IPS-11a (cell line): Measurements from ENCODE around the gene ZNF444.

ENCODE experiments used
- H3K4me3 ChIP-seq: one replicate; pipeline ENCODE4 v1.5.1; 2013; ENCODE audit warnings: low read depth, low read length, control low read depth

Gene ZNF444

DNA sequence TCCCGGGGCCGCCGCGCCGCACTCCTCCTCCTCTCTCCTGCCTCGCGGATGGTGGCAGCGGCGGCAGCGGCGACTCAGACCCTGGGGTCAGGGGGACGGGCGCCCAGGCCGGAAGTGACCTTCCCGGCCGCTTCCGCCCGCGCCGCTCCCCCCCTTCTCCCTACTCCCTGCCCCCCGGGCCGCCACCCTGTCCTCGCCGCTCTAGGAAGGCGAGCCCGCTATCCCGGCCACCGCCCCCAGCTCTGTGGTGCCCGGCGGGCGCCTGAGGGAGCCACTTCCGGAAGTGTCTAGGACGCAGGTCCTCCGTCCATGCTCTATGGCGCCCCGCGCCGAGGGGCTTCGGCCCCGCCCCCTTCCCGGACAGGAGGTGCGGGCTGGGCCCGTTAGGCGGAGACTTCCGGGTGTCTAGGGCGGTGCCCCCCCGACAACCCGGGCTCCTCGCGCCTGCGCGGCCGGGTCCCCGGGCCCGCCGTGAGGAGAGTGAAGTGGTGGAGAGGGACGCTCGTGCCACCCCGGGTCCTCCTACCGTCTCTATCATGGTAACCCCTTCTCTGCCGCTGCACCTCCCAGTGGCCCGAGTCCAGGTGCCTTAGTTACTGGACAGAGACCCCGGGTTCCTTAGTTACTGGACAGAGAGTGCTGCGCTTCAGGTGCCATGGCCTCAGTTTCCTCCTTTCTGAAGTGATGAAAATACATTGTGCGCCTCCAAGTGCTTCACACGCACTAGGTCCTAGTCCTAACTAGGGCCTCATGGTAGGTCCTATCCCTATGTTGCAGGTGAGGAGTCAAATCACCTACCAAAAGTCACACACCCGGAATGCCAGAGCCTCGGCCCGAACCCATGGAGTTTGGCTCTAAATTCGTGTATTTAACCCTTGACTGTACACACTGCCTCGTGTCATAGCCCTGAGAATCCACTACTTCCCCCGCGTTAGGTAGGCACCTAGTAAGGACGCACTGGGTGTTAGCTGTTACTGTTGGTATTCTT, 19.6 kb upstream of the ZNF444 start, which contains the start of gene ZNF787:
ZNF787 (minus strand) TSS at position 116 of the 988 bp plus-strand sequence. CDS start 18,078 bp downstream, outside the sequence.
- peak within 1 kb of the TSS; percentile 80 for H3K4me3 ChIP-seq

DNA sequence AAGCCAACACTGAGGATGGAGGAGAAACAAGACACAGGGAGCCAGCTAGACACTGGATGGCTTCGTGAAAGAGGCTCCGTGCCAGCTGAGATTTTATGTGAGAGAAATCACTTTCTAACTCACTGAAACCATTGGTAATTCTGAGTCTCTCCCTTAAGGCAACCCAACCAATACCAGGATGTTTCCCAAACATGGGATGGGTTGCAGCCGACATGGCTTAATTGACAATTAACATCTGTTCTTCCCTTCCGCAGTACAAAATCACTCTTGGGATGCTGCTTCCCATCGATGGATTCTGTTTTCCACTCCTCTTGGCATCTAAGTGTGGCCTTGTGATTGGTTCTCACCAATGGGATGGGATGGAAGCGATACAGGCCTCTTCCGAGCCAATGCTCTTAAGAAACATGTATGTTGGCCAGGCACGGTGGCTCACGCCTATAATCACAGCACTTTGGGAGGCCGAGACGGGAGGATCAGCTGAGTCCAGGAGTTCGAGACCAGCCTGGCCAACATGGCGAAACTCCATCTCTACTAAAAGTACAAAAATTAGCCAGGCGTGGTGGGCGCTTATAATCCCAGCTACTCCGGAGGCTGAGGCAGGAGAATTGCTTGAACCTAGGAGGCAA, 17.7 kb upstream of the ZNF444 start:
- H3K4me3 ChIP-seq = no peak overlapping the region

DNA sequence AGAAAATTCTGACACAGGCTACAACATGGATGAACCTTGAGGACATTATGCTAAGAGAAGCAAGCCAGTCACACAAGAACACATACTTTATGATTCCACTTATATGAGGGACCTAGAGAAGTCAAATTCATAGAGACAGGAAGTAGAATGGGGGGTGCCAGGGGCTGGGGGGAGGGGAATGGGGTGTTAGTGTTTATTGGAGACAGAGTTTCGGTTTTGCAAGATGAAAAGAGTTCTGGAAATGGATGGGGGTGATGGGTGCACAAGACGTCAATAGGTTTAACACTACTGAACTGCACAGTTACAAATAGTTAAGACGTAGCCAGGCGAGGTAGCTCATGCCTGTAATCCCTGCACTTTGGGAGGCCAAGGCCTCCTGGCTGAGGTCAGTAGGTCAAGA, 16.5 kb upstream of the ZNF444 start:
- H3K4me3 ChIP-seq = no peak overlapping the region

DNA sequence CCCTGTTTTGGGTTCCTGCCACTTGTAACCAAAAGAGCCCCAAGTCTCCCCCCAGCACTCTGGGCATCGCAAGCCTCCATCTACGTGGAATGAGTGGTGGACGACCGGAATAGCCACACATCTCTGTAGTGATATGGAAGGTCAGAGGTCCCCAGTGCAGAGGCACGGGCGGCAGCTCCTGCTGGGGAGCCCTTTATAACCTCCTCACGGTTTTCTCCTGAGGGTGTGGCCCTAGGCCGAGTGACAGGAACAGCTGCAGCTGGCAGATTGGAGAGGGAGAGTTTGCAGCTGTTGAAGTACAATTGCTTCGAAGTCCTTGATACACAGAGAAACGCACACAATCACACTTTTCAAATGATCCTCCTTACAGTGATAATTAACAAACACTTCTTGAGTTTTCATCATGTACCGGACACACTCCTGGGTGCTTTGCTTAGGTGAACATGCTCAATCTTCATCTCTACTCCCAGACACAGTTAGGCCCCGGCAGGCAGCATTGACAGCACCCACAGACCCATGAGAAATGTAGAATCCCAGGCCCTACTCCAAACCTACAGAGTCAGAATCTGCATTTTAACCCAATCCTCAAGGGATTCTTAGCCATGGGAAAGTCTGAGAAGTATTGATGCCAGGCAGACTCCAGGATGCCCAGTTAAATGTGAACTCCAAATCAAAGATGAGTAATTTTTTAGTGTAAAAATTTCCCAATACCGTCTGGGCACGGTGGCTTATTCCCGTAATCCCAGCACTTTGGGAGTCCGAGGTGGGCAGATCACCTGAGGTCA, 15.1 kb upstream of the ZNF444 start:
- no peak overlapping the region for H3K4me3 ChIP-seq

DNA sequence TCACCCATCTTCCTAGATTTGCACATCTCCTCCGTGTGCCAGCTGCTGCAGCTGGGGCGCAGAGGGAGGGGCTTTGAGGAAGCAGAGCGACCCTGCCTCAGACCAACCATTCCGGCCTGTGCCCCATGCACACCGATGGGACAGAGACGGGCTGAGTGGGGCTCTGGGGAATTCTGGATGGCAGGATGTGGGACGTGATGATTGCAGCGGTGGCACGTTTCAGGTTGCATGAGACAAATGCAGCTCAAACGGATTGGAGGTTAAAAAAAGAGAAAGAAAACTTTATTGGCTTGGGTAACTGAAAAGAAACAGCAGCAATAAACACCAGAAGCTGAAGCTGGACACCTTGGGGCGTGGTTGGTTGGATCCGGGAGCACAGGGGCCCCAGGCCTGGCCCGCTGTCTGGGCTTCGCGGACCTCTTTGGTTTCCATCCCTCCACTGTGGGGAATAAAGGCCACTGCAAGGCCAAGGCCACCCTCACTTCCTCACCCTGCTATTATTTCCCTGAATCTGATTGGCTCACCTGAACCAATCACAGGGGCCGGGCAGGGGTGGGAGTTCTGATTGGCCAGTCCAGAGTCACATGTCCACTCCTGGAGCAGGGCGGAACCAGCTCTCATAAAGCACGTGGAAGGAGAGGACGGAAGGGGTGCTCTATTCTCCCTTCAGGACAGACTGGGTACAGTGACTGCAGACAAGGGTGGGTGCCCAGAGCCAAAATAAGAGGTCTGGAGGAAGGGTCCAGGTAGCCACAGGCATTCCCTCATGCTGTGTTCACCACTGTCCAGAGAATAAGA, 13.9 kb upstream of the ZNF444 start:
- H3K4me3 ChIP-seq = no peak overlapping the region

DNA sequence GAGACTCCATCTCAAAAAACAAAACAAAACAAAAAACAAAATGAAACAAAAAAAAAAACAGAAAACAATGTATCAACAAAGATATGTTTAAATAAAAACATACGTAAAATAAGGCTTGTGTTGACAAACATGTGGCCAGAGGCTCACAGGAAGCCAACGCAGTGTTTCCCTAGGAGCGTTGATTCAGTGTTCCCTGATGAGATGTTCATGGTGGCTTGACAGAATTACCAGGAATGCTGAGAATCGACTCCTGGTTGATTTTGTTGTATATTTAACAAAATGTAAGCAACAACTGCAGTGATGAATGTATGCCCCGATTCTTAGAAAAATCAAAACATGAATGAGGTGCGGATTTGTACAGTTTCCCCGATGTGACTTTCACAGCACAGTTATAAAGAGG, 11.1 kb upstream of the ZNF444 start:
- H3K4me3 ChIP-seq = no peak overlapping the region

DNA sequence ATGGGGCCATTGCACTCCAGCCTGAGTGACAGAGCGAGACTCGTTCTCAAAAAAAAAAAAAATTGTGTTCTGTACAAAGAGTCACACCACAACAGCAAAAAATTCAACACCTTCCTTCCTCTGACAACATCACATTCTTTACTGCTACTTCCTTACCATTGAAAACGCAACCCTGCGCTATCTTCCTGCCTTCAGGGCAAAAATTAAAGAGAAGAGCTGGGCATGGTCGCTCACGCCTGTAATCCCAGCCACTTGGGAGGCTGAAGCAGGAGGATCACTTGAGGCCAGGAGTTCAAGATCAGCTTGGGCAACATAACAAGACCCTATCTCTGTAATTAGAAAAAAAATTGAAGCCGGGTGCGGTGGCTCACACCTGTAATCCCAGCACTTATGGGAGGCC, 9.4 kb upstream of the ZNF444 start:
- H3K4me3 ChIP-seq = no peak overlapping the region

DNA sequence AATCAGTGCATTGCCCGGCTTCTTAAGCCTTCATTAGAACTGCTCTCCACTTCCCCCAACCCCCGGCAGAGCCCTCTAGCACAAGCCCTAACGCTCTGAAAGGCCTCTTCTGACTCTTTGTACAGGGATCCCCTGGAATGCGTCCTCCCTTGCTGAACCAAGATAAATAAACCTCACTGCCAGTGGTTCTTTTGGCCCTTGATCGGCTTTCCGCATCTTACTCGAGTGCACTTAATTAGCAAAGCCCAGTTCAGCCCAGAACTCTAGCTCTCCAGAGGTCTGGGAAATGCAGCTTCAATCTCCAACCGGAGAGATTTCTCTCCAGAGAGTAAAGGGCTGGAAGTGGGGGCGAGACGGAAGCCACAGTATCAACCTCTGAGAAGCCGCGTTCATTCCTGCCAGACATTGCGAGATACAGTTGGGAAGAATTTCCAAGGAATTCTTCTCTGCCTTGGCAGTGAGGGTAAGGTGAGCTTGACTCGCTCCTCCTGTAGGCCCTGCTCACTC, 8.7 kb upstream of the ZNF444 start:
- H3K4me3 ChIP-seq = no peak overlapping the region

DNA sequence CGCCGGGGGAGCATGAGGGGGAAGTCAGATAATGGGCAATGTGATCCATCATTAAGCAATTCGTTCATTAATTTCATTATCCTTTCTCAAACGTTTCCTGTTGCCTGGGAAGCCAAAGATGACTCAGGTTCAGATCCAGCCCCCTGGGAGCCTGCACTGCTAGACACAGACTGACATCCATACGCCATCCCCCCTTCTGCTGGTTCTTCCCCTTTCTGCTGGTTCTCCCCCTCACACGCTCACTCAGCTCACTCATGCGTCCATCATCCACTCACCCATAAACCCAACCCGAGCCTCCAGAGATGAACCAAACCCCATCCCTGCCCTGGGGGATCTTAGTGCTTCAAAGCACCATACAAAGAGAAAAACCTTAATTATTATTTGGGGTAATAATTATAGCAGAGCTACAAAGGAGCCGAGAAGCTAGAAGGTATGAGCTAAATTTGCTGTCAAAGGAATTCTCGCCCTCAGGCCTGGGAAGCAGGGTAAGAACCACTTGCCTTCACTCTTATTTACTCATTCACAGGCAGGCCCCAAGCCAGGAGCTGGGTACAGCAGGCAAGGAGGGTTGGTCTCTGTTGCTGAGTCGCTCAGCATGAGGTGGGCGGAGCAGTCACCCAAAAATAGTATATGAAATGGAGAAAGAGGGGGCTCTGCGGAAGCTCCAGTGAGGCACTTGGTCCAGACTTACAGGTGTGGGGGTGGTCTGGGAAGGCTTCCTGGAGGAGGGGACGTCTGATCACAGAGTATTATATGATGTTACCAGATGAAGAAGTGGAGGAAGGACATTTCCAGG, 7.0 kb upstream of the ZNF444 start:
- H3K4me3 ChIP-seq = no peak overlapping the region

DNA sequence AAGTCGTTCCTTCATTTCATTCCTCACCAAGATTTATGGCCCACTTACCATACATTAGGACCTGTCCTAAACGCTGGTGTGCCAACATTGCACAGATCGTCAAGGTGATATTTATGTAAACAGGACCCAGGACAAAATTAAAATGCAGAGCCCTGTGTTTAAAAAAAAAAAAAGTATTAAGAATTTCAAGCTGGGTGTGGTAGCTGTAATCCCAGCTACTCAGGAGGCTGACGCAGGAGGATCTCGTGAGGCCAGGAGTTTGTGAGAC, 6.5 kb upstream of the ZNF444 start:
- no peak overlapping the region for H3K4me3 ChIP-seq

DNA sequence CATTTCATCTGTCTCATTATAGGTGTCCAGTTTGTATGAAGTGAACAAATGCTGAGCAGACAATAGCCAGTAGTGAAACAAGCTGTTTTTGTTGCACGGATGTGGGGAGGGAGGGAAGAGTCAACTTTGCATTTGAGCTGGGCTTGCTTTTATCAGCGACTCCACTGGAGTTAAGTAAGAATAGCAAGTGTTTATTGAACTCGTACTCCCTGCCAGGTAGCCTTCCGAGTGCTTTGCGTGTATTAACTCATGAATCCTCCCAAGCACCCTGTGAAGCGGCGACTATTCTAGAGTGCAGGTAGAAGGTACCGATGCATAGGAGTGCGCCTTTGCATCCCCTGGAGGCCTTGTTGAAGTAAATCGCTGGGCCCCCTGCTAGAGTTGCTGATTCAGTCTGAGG, 4.7 kb upstream of the ZNF444 start:
- no peak overlapping the region for H3K4me3 ChIP-seq

DNA sequence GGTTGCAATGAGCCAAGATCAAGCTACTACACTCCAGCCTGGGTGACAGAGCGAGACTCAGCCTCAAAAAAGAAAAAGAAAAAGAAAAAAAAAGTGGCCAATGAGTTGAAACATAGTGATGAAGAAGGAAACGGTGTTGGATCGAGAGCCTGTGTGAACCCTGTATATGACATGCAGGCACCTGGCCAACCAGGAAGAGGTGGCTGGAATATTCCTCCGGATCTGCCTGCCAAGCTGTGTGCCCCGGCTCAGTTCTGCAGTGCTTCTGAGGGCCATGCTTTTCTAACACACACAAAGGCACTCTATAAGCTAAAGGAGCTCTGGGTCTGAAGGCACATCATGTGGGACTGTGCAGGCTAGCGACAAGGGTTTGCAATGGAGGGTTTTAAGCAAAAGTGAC, 3.7 kb upstream of the ZNF444 start:
- no peak overlapping the region for H3K4me3 ChIP-seq

DNA sequence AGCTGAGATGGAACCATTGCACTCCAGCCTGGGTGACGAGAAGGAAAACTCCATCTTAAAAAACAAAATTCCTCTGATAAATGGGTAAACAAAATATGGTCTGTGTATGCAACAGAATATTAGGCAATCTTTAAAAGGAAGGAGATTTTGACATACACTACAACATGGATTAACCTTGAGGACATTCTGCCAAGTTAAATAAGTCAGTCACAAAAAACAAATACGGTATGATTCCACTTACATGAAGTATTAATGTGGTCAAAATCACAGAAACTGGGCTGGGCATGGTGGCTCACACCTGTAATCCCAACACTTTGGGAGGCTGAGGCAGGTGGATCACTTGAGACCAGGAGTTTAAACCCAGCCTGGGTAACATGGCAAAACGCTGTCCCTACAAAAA, 3.0 kb upstream of the ZNF444 start:
- no peak overlapping the region for H3K4me3 ChIP-seq

DNA sequence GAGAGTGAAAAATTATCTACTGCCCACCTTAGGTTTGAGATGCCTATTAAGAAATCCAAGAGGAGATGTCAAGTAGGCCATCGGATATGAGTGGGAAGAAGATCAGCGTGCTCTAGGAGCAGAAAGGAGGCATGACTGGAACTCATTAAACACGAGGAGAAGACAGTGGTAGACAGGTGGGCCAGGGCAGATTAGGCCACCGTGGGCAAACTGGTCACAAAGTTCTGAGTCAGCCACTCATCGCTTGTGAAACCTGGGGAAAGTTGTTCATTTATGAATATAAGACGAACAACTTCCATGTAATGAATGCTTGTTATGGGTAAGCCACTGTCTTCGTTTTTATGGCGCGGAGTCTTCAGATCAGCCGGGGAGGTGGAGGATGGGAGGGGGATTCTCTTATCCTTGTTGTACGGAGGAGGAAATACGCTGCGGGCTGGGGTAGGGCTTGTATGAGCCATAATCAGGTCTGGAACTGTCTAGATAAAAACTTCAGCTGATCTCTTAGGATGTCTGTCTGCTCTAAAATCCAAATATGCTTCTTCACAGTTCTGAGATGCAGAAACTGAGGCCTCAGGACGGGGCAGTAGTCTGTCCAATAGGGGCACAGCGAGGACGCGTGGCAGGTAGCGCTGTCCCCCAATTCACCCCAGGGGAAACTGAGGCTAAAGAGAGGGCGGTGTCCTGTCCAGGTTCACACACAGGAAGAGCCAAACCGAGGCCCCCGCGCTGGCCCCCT, 1.1 kb upstream of the ZNF444 start:
- H3K4me3 ChIP-seq = peak overlapping the region; percentile 29

DNA sequence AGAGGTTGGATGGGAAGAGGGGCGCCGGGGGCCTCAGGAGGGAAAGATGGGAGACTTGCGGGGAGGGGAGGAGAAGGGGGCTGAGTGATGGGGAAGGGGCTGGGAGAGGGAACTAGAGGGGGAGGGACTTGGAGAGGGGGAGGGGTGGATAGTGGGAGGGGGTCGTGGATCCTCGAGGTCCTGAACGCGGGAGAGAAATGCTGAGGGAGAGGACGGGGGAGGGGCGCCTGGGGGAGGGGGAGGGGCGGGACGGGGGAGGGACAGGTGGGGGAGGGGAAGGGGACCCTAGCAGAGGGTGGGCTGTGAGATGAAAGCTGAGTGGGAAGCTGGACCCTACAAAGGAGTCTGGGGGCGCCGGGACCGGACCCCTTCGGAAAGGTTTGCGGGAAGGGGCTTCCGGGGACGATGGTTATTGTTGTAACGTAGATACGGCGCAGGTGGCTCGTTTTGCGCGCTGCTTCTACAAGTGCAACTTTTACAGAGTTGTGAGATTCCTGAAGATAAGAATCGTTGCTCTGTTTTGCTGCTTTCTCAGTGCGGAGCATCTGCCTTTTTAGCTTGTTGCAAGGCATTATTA, 418 bp downstream of the ZNF444 start:
- peak overlapping the region; percentile 24 for H3K4me3 ChIP-seq

DNA sequence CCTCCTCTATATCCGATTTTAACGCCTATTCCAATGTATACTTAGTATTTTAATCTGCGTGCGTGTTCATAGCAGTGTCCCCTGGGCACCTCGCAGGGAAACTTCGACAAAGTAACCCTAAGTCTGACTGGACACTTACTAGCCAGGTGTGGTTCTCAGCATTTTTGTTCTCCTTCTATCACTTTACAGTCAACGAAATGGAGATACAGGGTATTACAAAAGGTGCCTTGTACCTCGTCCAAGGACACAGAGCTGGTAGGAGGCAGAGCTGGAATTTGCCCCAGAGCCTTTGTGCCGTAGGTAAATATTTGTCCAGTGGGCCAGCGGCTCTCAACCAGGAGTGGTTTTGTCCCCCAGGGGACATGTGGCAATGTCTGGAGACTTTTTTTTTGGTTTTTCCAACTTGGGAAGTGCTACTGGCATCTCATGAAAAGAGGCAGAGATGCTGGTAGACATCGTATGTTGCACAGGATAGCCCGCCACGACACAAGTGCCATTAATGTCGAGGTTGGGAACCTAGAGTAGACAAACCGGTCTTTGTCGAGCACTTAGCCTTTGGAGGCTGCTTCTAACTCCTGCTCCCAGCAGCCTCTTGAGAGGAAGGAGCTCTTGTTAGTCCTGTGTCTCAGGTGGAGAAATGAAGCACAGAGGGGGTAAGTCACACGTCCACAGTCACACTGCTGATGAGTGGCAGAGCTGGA, 1.1 kb downstream of the ZNF444 start:
- peak overlapping the region; percentile 24 for H3K4me3 ChIP-seq

DNA sequence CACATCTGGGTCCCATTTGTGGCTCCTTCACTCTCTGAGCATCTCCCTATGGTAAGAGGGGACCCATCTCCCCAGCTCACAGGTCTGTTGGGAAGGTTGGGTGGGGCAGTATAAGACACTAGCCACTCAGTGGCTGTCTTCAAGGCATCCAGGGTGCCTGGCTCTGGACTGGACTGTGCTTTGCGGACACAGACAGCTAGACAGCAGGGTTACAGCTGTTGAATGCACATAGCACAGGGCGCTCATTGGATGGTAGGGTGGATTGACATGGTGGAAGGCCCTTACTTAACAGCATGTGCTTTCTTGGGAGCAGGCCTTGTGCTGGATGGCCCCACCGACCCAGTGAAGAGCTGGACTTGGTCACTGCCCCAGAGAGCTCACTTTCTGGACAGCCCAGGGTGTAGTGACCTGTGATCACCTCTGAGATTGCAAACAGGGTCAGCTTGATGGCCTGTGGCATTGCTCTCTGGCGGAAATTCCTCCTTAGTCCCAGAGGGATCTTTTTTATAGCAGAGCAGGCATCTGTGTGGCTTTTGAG, 1.9 kb downstream of the ZNF444 start:
- no peak overlapping the region for H3K4me3 ChIP-seq

DNA sequence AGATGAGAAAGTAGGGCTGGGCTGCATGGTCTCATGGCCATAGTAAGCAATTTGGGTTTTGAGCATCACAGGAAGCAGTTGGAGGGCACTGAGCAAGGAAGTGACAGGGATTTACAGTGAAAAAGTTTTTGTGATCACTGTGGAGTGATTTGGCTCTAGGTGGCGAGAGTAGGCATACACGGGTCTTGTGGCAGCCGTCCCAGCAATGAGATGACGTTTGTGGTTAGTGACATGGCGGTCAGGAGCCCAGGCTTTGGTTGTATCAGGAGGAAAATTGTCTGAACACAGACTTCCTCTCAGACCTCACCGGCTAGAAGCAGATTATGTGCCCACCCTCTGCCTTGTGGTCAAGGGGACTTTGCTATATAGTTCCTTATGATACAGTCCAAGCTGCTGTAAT, 3.3 kb downstream of the ZNF444 start:
- no peak overlapping the region for H3K4me3 ChIP-seq
